NCI-H446 (cell line): ENCODE data around the gene EPB41L3.
"Not testable (repeated sequence)": the region's sequence is repeated elsewhere in the genome, so short reads cannot be mapped to it uniquely, and the experiment has no call there.

Source experiments
- DNase-seq, 2 experiments: peaks; one replicate each; lab custom pipeline; 2025; lab: John Stamatoyannopoulos, UW

EPB41L3 gene

GRCh38 chr18:5496305-5496704, 47.5 kb downstream of the EPB41L3 start:
- DNase-seq = no peak

GRCh38 chr18:5490753-5491480, 52.9 kb downstream of the EPB41L3 start:
- DNase-seq = no peak

GRCh38 chr18:5488844-5489243, 55.0 kb downstream of the EPB41L3 start:
- no peak for DNase-seq

GRCh38 chr18:5488044-5488443, 55.8 kb downstream of the EPB41L3 start:
- DNase-seq = not testable (repeated sequence)

GRCh38 chr18:5484526-5484925, 59.3 kb downstream of the EPB41L3 start:
- DNase-seq = no peak

GRCh38 chr18:5481621-5482020, 62.2 kb downstream of the EPB41L3 start:
- DNase-seq = no peak

- no peak for DNase-seq
Observed at GRCh38 chr18:5478261-5478660, 65.5 kb downstream of the EPB41L3 start.

GRCh38 chr18:5476961-5477800, 66.6 kb downstream of the EPB41L3 start:
- no peak for DNase-seq

GRCh38 chr18:5475267-5475666, 68.5 kb downstream of the EPB41L3 start:
- DNase-seq = no peak

GRCh38 chr18:5469340-5469739, 74.5 kb downstream of the EPB41L3 start:
- DNase-seq = no peak

GRCh38 chr18:5468394-5468793, 75.4 kb downstream of the EPB41L3 start:
- DNase-seq = no peak

- DNase-seq = no peak
Observed at GRCh38 chr18:5467671-5468070, 76.1 kb downstream of the EPB41L3 start.

- no peak for DNase-seq
Observed at GRCh38 chr18:5466256-5466655, 77.5 kb downstream of the EPB41L3 start.

- no peak for DNase-seq
Observed at GRCh38 chr18:5464251-5464650, 79.5 kb downstream of the EPB41L3 start.

GRCh38 chr18:5463831-5464230, 80.0 kb downstream of the EPB41L3 start:
- no peak for DNase-seq

GRCh38 chr18:5463390-5463789, 80.4 kb downstream of the EPB41L3 start:
- DNase-seq = no peak

GRCh38 chr18:5462227-5462626, 81.6 kb downstream of the EPB41L3 start:
- no peak for DNase-seq

GRCh38 chr18:5461041-5461440, 82.8 kb downstream of the EPB41L3 start:
- DNase-seq = no peak

GRCh38 chr18:5457462-5457957, 86.3 kb downstream of the EPB41L3 start:
- DNase-seq = no peak

- no peak for DNase-seq
Observed at GRCh38 chr18:5456577-5457461, 87.0 kb downstream of the EPB41L3 start.

- no peak for DNase-seq
Observed at GRCh38 chr18:5455674-5456073, 88.1 kb downstream of the EPB41L3 start.

- DNase-seq = no peak
Observed at GRCh38 chr18:5452943-5453443, 90.8 kb downstream of the EPB41L3 start.
